Measurements from ENCODE around the gene ATP2B2. TPM values are rescaled to one million over a fixed set of nuclear protein-coding genes. Genes with fewer than 3 reads are reported as not detected.
"Not testable (repeated sequence)": the region's sequence is repeated elsewhere in the genome, so short reads cannot be mapped to it uniquely, and the experiment has no call there.

The ATP2B2 gene
- total RNA-seq, 1 experiment from 2014 or later: not detected

GRCh38 chr3:10299679-10300078 is 205.7 kb downstream of the ATP2B2 start:
- Mint-ChIP-seq H3K27me3 (ENCODE audit: unreplicated experiment) (no peaks in the 10 kb centered on the region), H3K9me3 (ENCODE audit: low read depth, unreplicated experiment) (no peaks in the 10 kb centered on the region), H3K36me3 (ENCODE audit: insufficient read depth, unreplicated experiment) (peaks cover 42% of the 10 kb centered on the region), H3K4me3 (ENCODE audit: low read depth, unreplicated experiment) (no peak overlapping the region), H3K27ac (ENCODE audit: unreplicated experiment) (no peak overlapping the region), H3K4me1 (ENCODE audit: low read depth, unreplicated experiment) (no peaks in the 10 kb centered on the region)
- BruUV-seq (replicated peaks): no TSS peak
- intact Hi-C loops (cut with micrococcal nuclease; ENCODE audit: unreplicated experiment): no loop called here
- TF ChIP-seq CTCF (IDR thresholded peaks at IDR 0.05; ENCODE audit: unreplicated experiment): no peak
- DNase-seq: no peak
- CTCF ChIA-PET: no interaction called here

GRCh38 chr3:10299175-10299574 is 206.2 kb downstream of the ATP2B2 start:
- BruUV-seq (replicated peaks): no TSS peak
- no peak overlapping the region for H3K27ac Mint-ChIP-seq (ENCODE audit: unreplicated experiment)
- H3K4me3 Mint-ChIP-seq (ENCODE audit: low read depth, unreplicated experiment): no peak overlapping the region
- H3K36me3 Mint-ChIP-seq (ENCODE audit: insufficient read depth, unreplicated experiment): peaks cover 40% of the 10 kb centered on the region
- no peak for TF ChIP-seq CTCF (IDR thresholded peaks at IDR 0.05; ENCODE audit: unreplicated experiment)
- DNase-seq: no peak
- intact Hi-C loops (cut with micrococcal nuclease; ENCODE audit: unreplicated experiment): no loop called here
- H3K4me1 Mint-ChIP-seq (ENCODE audit: low read depth, unreplicated experiment): no peaks in the 10 kb centered on the region
- no peaks in the 10 kb centered on the region for H3K9me3 Mint-ChIP-seq (ENCODE audit: low read depth, unreplicated experiment)
- H3K27me3 Mint-ChIP-seq (ENCODE audit: unreplicated experiment): no peaks in the 10 kb centered on the region
- CTCF ChIA-PET: no interaction called here

GRCh38 chr3:10298064-10298463 is 207.3 kb downstream of the ATP2B2 start:
- H3K9me3 Mint-ChIP-seq (ENCODE audit: low read depth, unreplicated experiment); BruUV-seq (replicated peaks); H3K4me3 Mint-ChIP-seq (ENCODE audit: low read depth, unreplicated experiment); DNase-seq; H3K27me3 Mint-ChIP-seq (ENCODE audit: unreplicated experiment); CTCF ChIA-PET; intact Hi-C loops (cut with micrococcal nuclease; ENCODE audit: unreplicated experiment); H3K27ac Mint-ChIP-seq (ENCODE audit: unreplicated experiment); H3K4me1 Mint-ChIP-seq (ENCODE audit: low read depth, unreplicated experiment): not testable (repeated sequence)
- H3K36me3 Mint-ChIP-seq (ENCODE audit: insufficient read depth, unreplicated experiment): peaks cover 44% of the 10 kb centered on the region

GRCh38 chr3:10294030-10294586 is 211.3 kb downstream of the ATP2B2 start:
- Mint-ChIP-seq H3K27ac (ENCODE audit: unreplicated experiment) (no peak overlapping the region), H3K4me3 (ENCODE audit: low read depth, unreplicated experiment) (no peak overlapping the region), H3K27me3 (ENCODE audit: unreplicated experiment) (no peaks in the 10 kb centered on the region), H3K4me1 (ENCODE audit: low read depth, unreplicated experiment) (no peaks in the 10 kb centered on the region), H3K9me3 (ENCODE audit: low read depth, unreplicated experiment) (no peaks in the 10 kb centered on the region), H3K36me3 (ENCODE audit: insufficient read depth, unreplicated experiment) (peaks cover 57% of the 10 kb centered on the region)
- no TSS peak for BruUV-seq (replicated peaks)
- intact Hi-C loops (cut with micrococcal nuclease; ENCODE audit: unreplicated experiment): no loop called here
- CTCF ChIA-PET: no interaction called here
- TF ChIP-seq CTCF (IDR thresholded peaks at IDR 0.05; ENCODE audit: unreplicated experiment): no peak
- DNase-seq: no peak

- no peak within 1 kb of the TSS for H3K27ac Mint-ChIP-seq (ENCODE audit: unreplicated experiment)
- no peaks in the 10 kb centered on the region for H3K9me3 Mint-ChIP-seq (ENCODE audit: low read depth, unreplicated experiment)
- no peaks in the 10 kb centered on the region for H3K27me3 Mint-ChIP-seq (ENCODE audit: unreplicated experiment)
- no peak for TF ChIP-seq CTCF (IDR thresholded peaks at IDR 0.05; ENCODE audit: unreplicated experiment)
- CTCF ChIA-PET: interaction anchor here (0.6 kb wide), 1 partner anchor 41 kb away, joined by 3 read pairs; no protein-coding TSS in a partner anchor
- intact Hi-C loops (cut with micrococcal nuclease; ENCODE audit: unreplicated experiment): no loop called here
- H3K36me3 Mint-ChIP-seq (ENCODE audit: insufficient read depth, unreplicated experiment): peaks cover 63% of the 10 kb centered on the region
- no peak for DNase-seq
- no TSS peak for BruUV-seq (replicated peaks)
- H3K4me3 Mint-ChIP-seq (ENCODE audit: low read depth, unreplicated experiment): no peak within 1 kb of the TSS
- H3K4me1 Mint-ChIP-seq (ENCODE audit: low read depth, unreplicated experiment): no peaks in the 10 kb centered on the region
These were observed 212.6 kb downstream of the ATP2B2 start, which contains the start of gene GHRL for GRCh38 chr3:10292505-10293419. GHRL (minus strand) TSS chr3:10292947; CDS start chr3:10290180, 2,767 bp downstream.
